ENCODE measurements around the gene UBAC1.
A peak's percentile ranks its signal among the peaks of the same experiment; 100 is the strongest.

UBAC1 gene

GRCh38 chr9:135961277-135961715, at the start of gene UBAC1:
TSS of gene UBAC1 (minus strand) at chr9:135961373. CDS start at chr9:135961162, 211 bp downstream.
- DNase-seq (ENCODE audit: low read depth in 2 of 2): peak; percentile 88 to 94

GRCh38 chr9:136010615-136011361, 49.6 kb upstream of the UBAC1 start:
- no peak for DNase-seq (ENCODE audit: low read depth in 2 of 2)

- DNase-seq (ENCODE audit: low read depth in 2 of 2): no peak
Measured at GRCh38 chr9:136010176-136010575, 49.0 kb upstream of the UBAC1 start.

- no peak for DNase-seq (ENCODE audit: low read depth in 2 of 2)
Measured at GRCh38 chr9:136009516-136009915, 48.3 kb upstream of the UBAC1 start.

- DNase-seq (ENCODE audit: low read depth in 2 of 2): no peak
Measured at GRCh38 chr9:136008693-136008997, 47.5 kb upstream of the UBAC1 start.

GRCh38 chr9:136007934-136008692, 46.9 kb upstream of the UBAC1 start:
- DNase-seq (ENCODE audit: low read depth in 2 of 2): no peak

GRCh38 chr9:136007276-136007933, 46.2 kb upstream of the UBAC1 start:
- DNase-seq (ENCODE audit: low read depth in 2 of 2): no peak

- no peak for DNase-seq (ENCODE audit: low read depth in 2 of 2)
Measured at GRCh38 chr9:136006169-136006568, 45.0 kb upstream of the UBAC1 start.

GRCh38 chr9:136004712-136005111, 43.5 kb upstream of the UBAC1 start:
- no peak for DNase-seq (ENCODE audit: low read depth in 2 of 2)

- no peak for DNase-seq (ENCODE audit: low read depth in 2 of 2)
Measured at GRCh38 chr9:136004219-136004618, 43.0 kb upstream of the UBAC1 start.

GRCh38 chr9:136003411-136004218, 42.4 kb upstream of the UBAC1 start:
- no peak for DNase-seq (ENCODE audit: low read depth in 2 of 2)

GRCh38 chr9:136002881-136003280, 41.7 kb upstream of the UBAC1 start:
- no peak for DNase-seq (ENCODE audit: low read depth in 2 of 2)

- no peak for DNase-seq (ENCODE audit: low read depth in 2 of 2)
Measured at GRCh38 chr9:136002215-136002614, 41.0 kb upstream of the UBAC1 start.

- no peak for DNase-seq (ENCODE audit: low read depth in 2 of 2)
Measured at GRCh38 chr9:136001231-136001630, 40.1 kb upstream of the UBAC1 start.

- no peak for DNase-seq (ENCODE audit: low read depth in 2 of 2)
Measured at GRCh38 chr9:135998410-135999071, 37.4 kb upstream of the UBAC1 start.

GRCh38 chr9:135998016-135998380, 36.8 kb upstream of the UBAC1 start:
- DNase-seq (ENCODE audit: low read depth in 2 of 2): no peak

GRCh38 chr9:135997090-135998015, 36.2 kb upstream of the UBAC1 start:
- no peak for DNase-seq (ENCODE audit: low read depth in 2 of 2)

- DNase-seq (ENCODE audit: low read depth in 2 of 2): no peak
Measured at GRCh38 chr9:135995816-135996215, 34.6 kb upstream of the UBAC1 start.

- DNase-seq (ENCODE audit: low read depth in 2 of 2): no peak
Measured at GRCh38 chr9:135994501-135995192, 33.5 kb upstream of the UBAC1 start.
